B cell (primary cell): ENCODE data around the gene SLC2A13.

Source experiments
- EZH2 ChIP-seq: IDR thresholded peaks from 2 replicates; pipeline ENCODE4 v1.6.1; 2012; ENCODE audit warnings: borderline replicate concordance, low read depth, mild to moderate bottlenecking, moderate library complexity, low read length; ENCODE audit not compliant: insufficient read depth, poor library complexity, severe bottlenecking
- TF ChIP-seq, protein P1 (sequence below): fragments of 200-600 bp; IDR thresholded peaks from one replicate; pipeline ENCODE4 v1.8.0; 2022; ENCODE audit warnings: antibody characterized with exemption, mild to moderate bottlenecking

- TF ChIP-seq, protein P1, sequence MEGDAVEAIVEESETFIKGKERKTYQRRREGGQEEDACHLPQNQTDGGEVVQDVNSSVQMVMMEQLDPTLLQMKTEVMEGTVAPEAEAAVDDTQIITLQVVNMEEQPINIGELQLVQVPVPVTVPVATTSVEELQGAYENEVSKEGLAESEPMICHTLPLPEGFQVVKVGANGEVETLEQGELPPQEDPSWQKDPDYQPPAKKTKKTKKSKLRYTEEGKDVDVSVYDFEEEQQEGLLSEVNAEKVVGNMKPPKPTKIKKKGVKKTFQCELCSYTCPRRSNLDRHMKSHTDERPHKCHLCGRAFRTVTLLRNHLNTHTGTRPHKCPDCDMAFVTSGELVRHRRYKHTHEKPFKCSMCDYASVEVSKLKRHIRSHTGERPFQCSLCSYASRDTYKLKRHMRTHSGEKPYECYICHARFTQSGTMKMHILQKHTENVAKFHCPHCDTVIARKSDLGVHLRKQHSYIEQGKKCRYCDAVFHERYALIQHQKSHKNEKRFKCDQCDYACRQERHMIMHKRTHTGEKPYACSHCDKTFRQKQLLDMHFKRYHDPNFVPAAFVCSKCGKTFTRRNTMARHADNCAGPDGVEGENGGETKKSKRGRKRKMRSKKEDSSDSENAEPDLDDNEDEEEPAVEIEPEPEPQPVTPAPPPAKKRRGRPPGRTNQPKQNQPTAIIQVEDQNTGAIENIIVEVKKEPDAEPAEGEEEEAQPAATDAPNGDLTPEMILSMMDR, result no peak
- TF ChIP-seq EZH2, result no peak
These were observed 88.4 kb downstream of the SLC2A13 start for GRCh38 chr12:40017488-40017887.
